ENCODE data around the gene UTP15. TPM values are rescaled to one million over a fixed set of nuclear protein-coding genes. Genes with fewer than 3 reads are reported as not detected.

UTP15 gene
- total RNA-seq, 4 donors from 2014 or later = 24.9 to 51.0 (median 33.3) TPM

GRCh38 chr5:73564675-73565074 is 868 bp upstream of the UTP15 start:
- TF ChIP-seq CTCF (IDR thresholded peaks at IDR 0.05) = no peak
- DNase-seq (ENCODE audit: low spot score) (no peak), ATAC-seq (ENCODE audit: low FRiP score) (no peak)

GRCh38 chr5:73565969-73566547 is 515 bp downstream of the UTP15 start:
- ATAC-seq (ENCODE audit: low FRiP score) = no peak
- TF ChIP-seq CTCF (IDR thresholded peaks at IDR 0.05) = no peak
- DNase-seq (ENCODE audit: low spot score) = no peak

GRCh38 chr5:73582285-73583145 is 17.0 kb downstream of the UTP15 start:
- TF ChIP-seq CTCF (IDR thresholded peaks at IDR 0.05) = no peak
- ATAC-seq (ENCODE audit: low FRiP score) = no peak
- no peak for DNase-seq (ENCODE audit: low spot score)

- TF ChIP-seq CTCF (IDR thresholded peaks at IDR 0.05) = no peak
- DNase-seq (ENCODE audit: low spot score) (no peak), ATAC-seq (ENCODE audit: low FRiP score) (no peak)
These were observed 22.4 kb downstream of the UTP15 start for GRCh38 chr5:73587923-73588322.

- ATAC-seq (ENCODE audit: low FRiP score) = peak; percentile 73
- no peak for DNase-seq (ENCODE audit: low spot score)
- TF ChIP-seq CTCF (IDR thresholded peaks at IDR 0.05) = peak in 2 of 3 donors; percentile 77 to 94
These were observed 25.7 kb downstream of the UTP15 start for GRCh38 chr5:73591102-73591695.

- TF ChIP-seq CTCF (IDR thresholded peaks at IDR 0.05) = no peak
- no peak for ATAC-seq (ENCODE audit: low FRiP score)
- no peak for DNase-seq (ENCODE audit: low spot score)
These were observed 26.4 kb downstream of the UTP15 start for GRCh38 chr5:73591698-73592501.

Data from omental fat pad (tissue), 4 donors.